Measurements from ENCODE around the gene TICRR.

TICRR gene

DNA sequence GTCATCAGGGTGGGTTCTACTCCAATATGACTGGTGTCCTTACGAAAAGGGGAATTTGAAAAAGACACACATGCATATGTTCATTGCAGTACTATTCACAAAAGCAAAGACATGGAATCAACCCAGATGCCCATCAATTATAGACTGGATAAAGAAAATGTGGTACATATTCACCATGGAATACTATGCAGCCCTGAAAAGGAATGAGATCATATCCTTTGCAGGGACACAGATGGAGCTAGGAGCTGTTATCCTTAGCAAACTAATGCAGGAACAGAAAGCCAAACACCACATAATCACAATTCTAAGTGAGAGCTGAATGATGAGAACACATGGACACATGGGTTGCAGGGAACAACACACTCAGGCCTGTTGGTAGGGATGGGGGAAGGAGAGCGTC, 24.8 kb upstream of the TICRR start:
- no peak for DNase-seq (ENCODE audit: low read depth in 1 of 2, low spot score in 1 of 2)
- no peak for TF ChIP-seq JUND (IDR thresholded peaks at IDR 0.05; ENCODE audit: low read depth)
- in situ Hi-C loops (cut with HindIII; ENCODE audit: low pct_unique_long_range_greater_than_20kb, low sequenced_read_pairs) = no loop called here

DNA sequence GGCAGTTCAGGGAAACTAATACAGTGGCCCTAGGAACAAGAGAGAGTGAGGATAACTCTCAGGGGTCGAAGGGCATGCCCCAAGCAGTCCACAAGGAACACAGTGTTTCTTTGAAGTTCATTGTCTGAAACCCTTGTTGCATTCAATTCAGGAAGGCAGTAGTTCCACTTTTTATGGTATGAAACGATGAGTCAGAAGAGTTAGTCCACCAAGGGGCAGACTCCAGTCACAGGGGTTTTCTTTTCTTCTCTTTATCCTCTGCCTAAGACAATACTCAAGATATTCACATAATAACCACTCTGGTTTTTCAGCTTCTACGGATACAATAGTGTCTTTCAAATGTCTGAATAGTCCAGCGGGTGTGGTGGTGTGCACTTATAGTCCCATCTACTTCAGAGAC, 23.7 kb upstream of the TICRR start:
- in situ Hi-C loops (cut with HindIII; ENCODE audit: low pct_unique_long_range_greater_than_20kb, low sequenced_read_pairs) = no loop called here
- no peak for TF ChIP-seq JUND (IDR thresholded peaks at IDR 0.05; ENCODE audit: low read depth)
- DNase-seq (ENCODE audit: low read depth in 1 of 2, low spot score in 1 of 2) = no peak

DNA sequence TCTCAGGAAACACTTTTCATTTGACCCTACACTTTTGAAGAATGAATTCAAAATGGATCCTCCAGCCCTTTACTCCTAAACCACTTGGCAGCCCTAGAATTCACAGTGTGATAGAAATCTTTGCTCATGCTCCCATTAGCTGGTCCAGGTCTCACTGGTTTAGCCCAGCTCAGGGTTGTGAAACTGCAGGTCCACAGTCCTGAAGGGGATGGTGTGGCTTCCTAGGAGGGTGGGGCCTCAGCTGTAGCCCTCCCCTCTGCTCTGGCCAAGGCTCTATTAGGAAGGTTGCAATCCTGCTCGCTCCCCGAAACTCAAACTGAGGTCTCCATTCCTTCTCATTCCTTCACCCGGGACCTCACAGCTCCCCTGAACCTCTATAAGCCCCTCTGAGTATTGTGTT, 21.6 kb upstream of the TICRR start:
- TF ChIP-seq JUND (IDR thresholded peaks at IDR 0.05; ENCODE audit: low read depth) = no peak
- in situ Hi-C loops (cut with HindIII; ENCODE audit: low pct_unique_long_range_greater_than_20kb, low sequenced_read_pairs) = no loop called here

DNA sequence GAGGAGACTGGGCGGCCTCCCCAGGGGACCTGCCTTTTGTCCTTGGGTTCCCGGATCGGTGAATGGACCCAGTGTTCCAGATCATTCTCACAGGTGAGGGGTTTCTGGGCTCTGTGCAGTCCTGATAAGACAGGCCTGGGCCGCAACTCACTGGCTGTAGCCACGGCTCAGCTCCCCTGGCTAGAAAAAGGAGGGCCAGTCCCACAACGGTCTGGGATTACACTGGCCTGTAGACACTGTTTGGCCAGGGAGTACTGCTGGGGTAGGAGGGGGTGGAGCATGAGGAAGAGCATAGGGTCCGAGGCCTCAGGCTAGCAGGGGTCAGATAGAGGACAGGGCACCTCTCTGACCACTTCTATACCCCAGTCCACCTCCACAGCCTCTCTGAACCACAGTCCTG, 21.0 kb upstream of the TICRR start:
- TF ChIP-seq JUND (IDR thresholded peaks at IDR 0.05; ENCODE audit: low read depth) = no peak
- DNase-seq (ENCODE audit: low read depth in 1 of 2, low spot score in 1 of 2) = no peak
- in situ Hi-C loops (cut with HindIII; ENCODE audit: low pct_unique_long_range_greater_than_20kb, low sequenced_read_pairs) = no loop called here

More for the DNA sequence above, 21.6 kb upstream of the TICRR start:
- no peak for DNase-seq (ENCODE audit: low read depth in 1 of 2, low spot score in 1 of 2)

DNA sequence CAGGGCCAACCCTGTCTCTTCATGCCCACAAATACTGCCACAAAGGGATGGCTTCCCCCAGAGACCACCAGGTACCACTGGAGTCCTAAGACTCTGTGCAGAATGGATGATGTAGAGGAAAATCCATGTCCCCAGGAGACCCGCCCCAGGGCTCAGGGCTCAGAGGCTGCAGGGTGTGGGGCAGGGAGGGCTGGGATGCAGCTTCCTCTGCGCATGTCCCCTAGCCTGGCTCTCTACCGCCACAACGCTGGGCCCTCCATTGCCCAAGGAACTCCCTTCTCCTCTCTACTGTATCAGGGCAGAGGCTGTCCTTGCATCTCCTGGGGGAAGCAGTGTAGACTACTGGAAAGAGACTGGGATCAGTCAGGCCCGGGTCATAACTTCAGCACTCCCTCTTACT, 19.5 kb upstream of the TICRR start:
- DNase-seq (ENCODE audit: low read depth in 1 of 2, low spot score in 1 of 2) = no peak
- no peak for TF ChIP-seq JUND (IDR thresholded peaks at IDR 0.05; ENCODE audit: low read depth)
- in situ Hi-C loops (cut with HindIII; ENCODE audit: low pct_unique_long_range_greater_than_20kb, low sequenced_read_pairs) = no loop called here

DNA sequence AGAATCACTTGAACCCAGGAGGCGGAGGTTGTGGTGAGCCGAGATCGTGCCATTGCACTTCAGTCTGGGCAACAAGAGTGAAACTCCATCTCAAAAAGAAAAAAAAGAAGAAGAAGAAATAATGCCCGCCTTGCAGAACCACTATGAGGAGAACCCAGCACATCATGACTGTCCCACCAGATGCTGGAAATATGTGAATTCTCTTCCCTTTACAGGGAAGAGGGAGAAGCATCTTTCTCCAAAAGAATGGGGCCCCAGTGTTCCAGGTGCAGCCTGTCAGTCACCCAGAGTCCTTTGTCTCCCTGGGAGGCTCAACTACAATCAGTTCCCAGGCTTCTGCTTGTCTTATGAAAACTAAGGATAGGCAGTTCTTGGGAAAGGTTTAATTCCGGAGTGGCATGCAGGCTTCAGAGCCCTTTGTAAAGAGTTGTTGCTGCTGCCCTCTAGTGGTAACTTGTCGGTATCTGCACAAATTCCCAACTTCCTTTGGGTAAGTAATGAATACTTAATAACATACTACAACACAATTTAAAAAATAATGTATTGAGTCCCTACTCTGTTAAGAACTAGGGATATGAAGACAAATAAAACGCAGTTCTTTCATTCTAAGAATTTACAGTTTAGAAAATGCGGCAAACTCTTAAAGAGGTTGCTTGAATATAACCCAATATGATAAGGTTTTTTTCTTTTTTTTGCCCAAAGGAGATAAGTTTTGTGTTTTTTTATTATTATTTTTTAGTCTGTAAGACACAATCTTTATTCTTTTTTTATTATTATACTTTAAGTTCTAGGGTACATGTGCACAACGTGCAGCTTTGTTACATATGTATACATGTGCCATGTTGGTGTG, 18.6 kb upstream of the TICRR start:
- peak; percentile 51 to 82 for DNase-seq (ENCODE audit: low read depth in 1 of 2, low spot score in 1 of 2)
- no peak for TF ChIP-seq JUND (IDR thresholded peaks at IDR 0.05; ENCODE audit: low read depth)
- in situ Hi-C loops (cut with HindIII; ENCODE audit: low pct_unique_long_range_greater_than_20kb, low sequenced_read_pairs) = no loop called here

DNA sequence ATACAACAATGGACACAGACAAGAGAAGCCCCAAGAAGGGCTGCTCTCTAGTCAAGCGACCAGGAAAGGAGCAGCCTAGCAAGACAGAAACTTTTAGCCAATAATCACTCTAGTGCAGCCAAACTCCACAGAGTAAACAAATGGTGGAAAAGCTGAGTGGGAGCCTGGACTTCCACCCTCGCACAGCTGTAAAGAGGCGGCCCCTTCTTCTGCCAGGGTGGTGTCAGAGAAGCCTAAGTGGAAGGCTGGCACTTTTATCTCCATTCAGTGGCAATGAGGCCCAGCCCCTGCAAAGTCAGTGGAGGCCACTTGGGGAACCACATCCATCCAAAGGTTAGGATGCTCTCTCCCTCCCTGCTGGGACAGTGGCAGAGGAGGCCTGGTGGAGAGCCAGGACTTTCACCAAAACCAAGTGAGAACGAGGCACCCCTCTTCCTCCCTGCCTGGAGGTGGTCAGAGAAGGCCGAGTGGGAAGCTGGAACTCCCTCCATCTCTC, 15.5 kb upstream of the TICRR start:
- in situ Hi-C loops (cut with HindIII; ENCODE audit: low pct_unique_long_range_greater_than_20kb, low sequenced_read_pairs) = no loop called here
- no peak for TF ChIP-seq JUND (IDR thresholded peaks at IDR 0.05; ENCODE audit: low read depth)

DNA sequence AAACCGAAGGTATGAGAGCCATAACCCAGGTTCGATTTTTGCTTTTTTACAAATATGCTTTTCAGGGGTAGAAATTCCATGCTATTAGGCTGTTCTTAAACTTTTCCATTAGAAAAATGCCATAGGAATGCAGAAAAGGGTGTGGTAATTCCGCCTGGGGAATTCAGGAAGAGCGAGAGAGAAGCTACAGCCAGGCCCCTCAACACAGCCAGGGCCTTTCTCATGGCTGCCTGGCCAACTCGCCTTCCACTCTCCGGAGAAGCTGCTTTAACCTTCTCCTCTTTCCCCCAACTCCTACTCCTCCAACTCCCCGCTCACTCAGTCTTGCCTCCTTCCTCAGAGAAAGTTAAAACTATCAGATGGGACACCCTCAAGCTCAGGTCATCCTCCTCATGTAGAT, 9.1 kb upstream of the TICRR start:
- in situ Hi-C loops (cut with HindIII; ENCODE audit: low pct_unique_long_range_greater_than_20kb, low sequenced_read_pairs) = no loop called here
- no peak for DNase-seq (ENCODE audit: low read depth in 1 of 2, low spot score in 1 of 2)

More for the DNA sequence above, 15.5 kb upstream of the TICRR start:
- DNase-seq (ENCODE audit: low read depth in 1 of 2, low spot score in 1 of 2) = peak in 1 of 2 experiments; percentile 4

DNA sequence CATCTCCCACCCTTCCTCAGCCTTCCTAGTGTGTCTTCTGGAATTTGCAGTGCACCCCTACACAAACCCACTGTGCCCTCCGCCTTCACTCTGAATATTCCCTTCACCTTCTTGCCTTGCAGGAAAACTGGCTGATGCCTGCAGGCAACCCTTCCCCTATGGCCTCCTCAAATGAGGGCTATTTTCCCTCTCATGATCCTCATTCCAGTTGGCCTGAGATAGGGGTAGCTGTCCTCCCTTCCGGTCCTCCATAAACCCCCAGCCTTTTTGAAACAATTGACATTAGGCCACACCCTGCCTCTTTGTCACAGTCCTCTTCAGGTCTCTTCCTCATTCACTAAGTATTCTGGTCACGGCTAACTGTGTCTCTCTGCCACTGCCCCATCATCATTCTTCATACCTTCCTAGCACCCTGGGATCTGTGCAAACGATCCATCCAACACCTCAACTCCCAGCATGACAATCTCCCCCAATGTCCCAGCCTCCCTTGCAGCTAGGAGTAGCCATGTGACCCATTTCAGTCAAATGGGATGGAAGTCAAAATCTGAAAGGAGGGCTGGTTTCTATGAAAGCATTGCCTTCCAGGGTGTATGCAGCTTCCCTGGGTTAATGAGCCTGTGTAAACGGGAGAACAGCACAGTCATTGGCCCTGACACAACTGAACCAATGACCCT, 8.5 kb upstream of the TICRR start:
- no peak for TF ChIP-seq JUND (IDR thresholded peaks at IDR 0.05; ENCODE audit: low read depth)
- in situ Hi-C loops (cut with HindIII; ENCODE audit: low pct_unique_long_range_greater_than_20kb, low sequenced_read_pairs) = no loop called here
- DNase-seq (ENCODE audit: low read depth in 1 of 2, low spot score in 1 of 2) = no peak

More for the DNA sequence above, 9.1 kb upstream of the TICRR start:
- no peak for TF ChIP-seq JUND (IDR thresholded peaks at IDR 0.05; ENCODE audit: low read depth)

DNA sequence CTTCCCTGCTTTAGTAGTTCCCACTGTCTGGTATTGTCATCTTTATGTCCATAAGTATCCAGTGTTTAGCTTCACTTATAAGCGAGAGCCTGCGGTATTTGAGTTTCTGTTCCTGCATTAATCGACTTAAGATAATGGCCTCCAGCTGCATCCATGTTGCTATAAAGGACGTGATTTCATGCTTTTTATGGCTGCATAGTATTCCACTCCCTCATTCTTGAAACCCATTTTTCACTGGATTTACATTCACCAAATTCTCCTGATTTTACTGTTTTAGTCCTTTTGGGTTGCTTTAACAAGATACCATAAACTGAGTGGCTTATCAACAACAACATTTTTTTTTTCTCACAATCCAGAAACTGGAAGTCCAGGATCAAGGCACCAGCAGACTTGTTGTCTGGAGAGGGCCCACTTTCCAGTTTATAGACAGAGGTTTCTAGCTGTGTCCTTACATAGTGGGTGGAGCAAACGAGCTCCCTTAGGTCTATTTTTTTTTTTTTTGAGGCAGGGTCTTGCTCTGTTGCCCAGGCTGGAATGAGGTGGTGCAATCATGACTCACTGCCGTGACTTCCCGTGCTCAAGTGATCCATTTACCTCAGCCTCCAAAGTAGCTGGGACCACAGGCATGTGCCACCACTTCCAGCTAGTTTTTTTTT, 6.1 kb upstream of the TICRR start:
- DNase-seq (ENCODE audit: low read depth in 1 of 2, low spot score in 1 of 2) = no peak
- TF ChIP-seq JUND (IDR thresholded peaks at IDR 0.05; ENCODE audit: low read depth) = no peak

DNA sequence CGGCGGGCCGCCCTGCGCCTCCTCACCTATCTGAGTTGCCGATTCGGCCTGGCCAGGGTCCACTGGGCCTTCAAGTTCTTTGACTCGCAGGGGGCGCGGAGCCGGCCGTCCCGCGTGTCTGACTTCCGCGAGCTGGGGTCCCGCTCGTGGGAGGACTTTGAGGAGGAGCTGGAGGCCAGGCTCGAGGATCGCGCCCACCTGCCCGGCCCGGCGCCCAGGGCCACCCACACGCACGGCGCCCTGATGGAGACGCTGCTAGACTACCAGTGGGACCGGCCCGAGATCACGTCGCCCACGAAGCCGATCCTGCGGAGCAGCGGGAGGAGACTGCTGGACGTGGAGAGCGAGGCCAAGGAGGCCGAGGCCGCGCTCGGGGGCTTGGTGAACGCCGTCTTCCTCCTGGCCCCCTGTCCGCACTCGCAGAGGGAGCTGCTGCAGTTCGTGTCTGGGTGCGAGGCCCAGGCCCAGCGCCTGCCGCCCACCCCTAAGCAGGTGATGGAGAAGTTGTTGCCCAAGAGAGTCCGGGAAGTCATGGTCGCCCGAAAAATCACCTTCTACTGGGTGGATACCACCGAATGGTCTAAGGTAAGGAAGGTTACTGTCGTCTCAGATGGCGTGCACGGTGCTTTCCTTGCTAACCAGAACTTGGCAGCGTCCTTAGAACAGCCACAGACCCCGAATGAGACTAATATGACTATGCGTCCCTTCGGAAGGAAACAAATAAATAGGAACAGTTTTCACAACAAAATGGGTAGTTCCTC, 567 bp downstream of the TICRR start:
- no peak for TF ChIP-seq JUND (IDR thresholded peaks at IDR 0.05; ENCODE audit: low read depth)
- DNase-seq (ENCODE audit: low read depth in 1 of 2, low spot score in 1 of 2) = no peak
- in situ Hi-C loops (cut with HindIII; ENCODE audit: low pct_unique_long_range_greater_than_20kb, low sequenced_read_pairs) = no loop called here

More for the DNA sequence above, 6.1 kb upstream of the TICRR start:
- in situ Hi-C loops (cut with HindIII; ENCODE audit: low pct_unique_long_range_greater_than_20kb, low sequenced_read_pairs) = no loop called here

DNA sequence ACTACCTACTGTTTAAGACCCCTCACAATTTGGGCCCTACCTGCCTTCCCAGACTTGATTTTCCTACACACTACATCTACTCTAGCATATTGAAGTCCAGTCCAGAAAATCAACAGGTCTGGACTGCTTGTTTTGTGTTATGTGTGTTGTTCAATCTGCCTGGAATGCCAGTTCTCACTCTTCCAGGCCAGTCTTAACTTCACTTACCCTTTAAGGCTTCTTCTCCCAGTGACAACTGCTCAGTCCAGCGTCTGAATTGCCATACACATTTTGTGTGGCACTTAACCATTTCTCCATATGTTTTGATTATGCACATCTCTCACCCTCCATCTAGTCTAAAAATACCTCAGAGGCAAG, 1.1 kb downstream of the TICRR start:
- in situ Hi-C loops (cut with HindIII; ENCODE audit: low pct_unique_long_range_greater_than_20kb, low sequenced_read_pairs) = no loop called here
- no peak for TF ChIP-seq JUND (IDR thresholded peaks at IDR 0.05; ENCODE audit: low read depth)
- DNase-seq (ENCODE audit: low read depth in 1 of 2, low spot score in 1 of 2) = peak in 1 of 2 experiments; percentile 9

All from T47D (cell line).